B cell (primary cell): ENCODE measurements around the gene PGAM5.

Experiments used
- EZH2 ChIP-seq: IDR thresholded peaks from 2 replicates; pipeline ENCODE4 v1.6.1; 2012; ENCODE audit warnings: borderline replicate concordance, low read depth, mild to moderate bottlenecking, moderate library complexity, low read length; ENCODE audit not compliant: insufficient read depth, poor library complexity, severe bottlenecking
- TF ChIP-seq, protein P1 (sequence below): fragments of 200-600 bp; IDR thresholded peaks from one replicate; pipeline ENCODE4 v1.8.0; 2022; ENCODE audit warnings: antibody characterized with exemption, mild to moderate bottlenecking

DNA sequence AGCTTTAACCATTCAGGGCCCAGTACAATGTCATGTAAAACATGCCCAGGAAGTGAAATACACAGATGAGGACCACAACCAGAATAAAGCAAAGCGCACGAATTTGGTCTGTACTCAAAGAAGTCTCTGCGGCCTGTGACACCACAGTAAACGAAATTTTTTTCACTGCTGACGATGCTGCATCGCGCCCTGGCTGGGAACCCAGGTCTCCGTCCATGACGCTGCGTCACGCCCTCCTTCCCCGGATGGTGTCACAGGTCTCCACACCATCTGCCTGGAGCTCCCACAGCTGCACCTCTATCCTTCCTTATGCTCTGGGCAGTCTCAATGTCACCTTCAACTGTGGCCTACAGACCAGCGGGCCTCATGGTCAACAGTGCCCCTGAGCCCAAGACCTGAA lies 33.2 kb downstream of the PGAM5 start:
- TF ChIP-seq, protein P1, sequence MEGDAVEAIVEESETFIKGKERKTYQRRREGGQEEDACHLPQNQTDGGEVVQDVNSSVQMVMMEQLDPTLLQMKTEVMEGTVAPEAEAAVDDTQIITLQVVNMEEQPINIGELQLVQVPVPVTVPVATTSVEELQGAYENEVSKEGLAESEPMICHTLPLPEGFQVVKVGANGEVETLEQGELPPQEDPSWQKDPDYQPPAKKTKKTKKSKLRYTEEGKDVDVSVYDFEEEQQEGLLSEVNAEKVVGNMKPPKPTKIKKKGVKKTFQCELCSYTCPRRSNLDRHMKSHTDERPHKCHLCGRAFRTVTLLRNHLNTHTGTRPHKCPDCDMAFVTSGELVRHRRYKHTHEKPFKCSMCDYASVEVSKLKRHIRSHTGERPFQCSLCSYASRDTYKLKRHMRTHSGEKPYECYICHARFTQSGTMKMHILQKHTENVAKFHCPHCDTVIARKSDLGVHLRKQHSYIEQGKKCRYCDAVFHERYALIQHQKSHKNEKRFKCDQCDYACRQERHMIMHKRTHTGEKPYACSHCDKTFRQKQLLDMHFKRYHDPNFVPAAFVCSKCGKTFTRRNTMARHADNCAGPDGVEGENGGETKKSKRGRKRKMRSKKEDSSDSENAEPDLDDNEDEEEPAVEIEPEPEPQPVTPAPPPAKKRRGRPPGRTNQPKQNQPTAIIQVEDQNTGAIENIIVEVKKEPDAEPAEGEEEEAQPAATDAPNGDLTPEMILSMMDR = no peak
- TF ChIP-seq EZH2 = no peak
